OCI-LY7 (cell line): Measurements from ENCODE around the gene COL8A1. TPM values are rescaled to one million over a fixed set of nuclear protein-coding genes. Genes with fewer than 3 reads are reported as not detected.
A peak's percentile ranks its signal among the peaks of the same experiment; 100 is the strongest.

ENCODE experiments used
- BruUV-seq: library from RNA; stranded (reverse); fragments of 400-500 nt; replicated peaks from 2 replicates; lab custom pipeline; 2021; lab: Mats Ljungman, UMichigan
- CTCF ChIA-PET: fragments of 300-600 bp; sonication (Branson Sonifier 250); formaldehyde crosslinking; loops from one replicate; lab custom pipeline; 2022; ENCODE audit warnings: antibody characterized with exemption; ENCODE audit not compliant: unreplicated experiment; lab: Charles Lee
- POLR2A ChIA-PET: fragments of 300-600 bp; sonication (Branson Sonifier 250); formaldehyde crosslinking; loops from one replicate; lab custom pipeline; 2022; ENCODE audit warnings: antibody characterized with exemption; lab: Charles Lee
- DNase-seq: peaks from one replicate; pipeline ENCODE4 v3.0.0-alpha.2; 2015; ENCODE audit warnings: low spot score
- H2AFZ ChIP-seq: fragments of 200-600 bp; sonication (generic), shearing (Covaris generic); 2 replicates; pipeline ENCODE4 v1.6.1; 2014; ENCODE audit warnings: mild to moderate bottlenecking, antibody characterized with exemption, low read length, moderate library complexity
- H3K27ac ChIP-seq: fragments of 200-600 bp; sonication (generic); 2 replicates; pipeline ENCODE4 v1.5.1; 2014; ENCODE audit warnings: mixed run types, low read depth, mild to moderate bottlenecking, moderate library complexity, low read length, inconsistent platforms; ENCODE audit not compliant: poor library complexity, severe bottlenecking
- H3K36me3 ChIP-seq: fragments of 200-600 bp; sonication (generic); 2 replicates; pipeline ENCODE4 v1.6.1; 2014; ENCODE audit warnings: mild to moderate bottlenecking, antibody characterized with exemption, low read length, moderate library complexity, mixed read lengths; ENCODE audit not compliant: insufficient read depth
- H3K4me1 ChIP-seq: fragments of 200-600 bp; sonication (generic); 2 replicates; pipeline ENCODE4 v1.5.1; 2014; ENCODE audit warnings: mild to moderate bottlenecking, low read length; ENCODE audit not compliant: insufficient read depth, poor library complexity, severe bottlenecking
- H3K4me2 ChIP-seq: fragments of 200-600 bp; sonication (generic); 2 replicates; pipeline ENCODE4 v1.6.1; 2014; ENCODE audit warnings: mild to moderate bottlenecking, low read length
- H3K4me3 ChIP-seq: fragments of 200-600 bp; sonication (generic); 2 replicates; pipeline ENCODE4 v1.5.1; 2014; ENCODE audit warnings: mild to moderate bottlenecking, low read depth, low read length; ENCODE audit not compliant: poor library complexity, severe bottlenecking
- H3K79me2 ChIP-seq: fragments of 200-600 bp; sonication (generic); 2 replicates; pipeline ENCODE4 v1.6.1; 2016; ENCODE audit warnings: low read depth, mild to moderate bottlenecking, low read length, moderate library complexity, mixed read lengths; ENCODE audit not compliant: insufficient read depth
- H3K9me2 ChIP-seq: fragments of 200-600 bp; sonication (generic); 2 replicates; pipeline ENCODE4 v1.6.1; 2016; ENCODE audit warnings: mild to moderate bottlenecking, low read length, mixed read lengths; ENCODE audit not compliant: insufficient read depth
- H3K9me3 ChIP-seq: fragments of 200-600 bp; sonication (generic); 2 replicates; pipeline ENCODE4 v1.6.1; 2014; ENCODE audit warnings: mild to moderate bottlenecking, mixed run types, low read length, mixed read lengths
- H4K20me1 ChIP-seq: fragments of 200-600 bp; sonication (generic); 2 replicates; pipeline ENCODE4 v1.6.1; 2014; ENCODE audit warnings: mild to moderate bottlenecking, antibody characterized with exemption, low read length, moderate library complexity, mixed read lengths; ENCODE audit not compliant: insufficient read depth
- CTCF ChIP-seq: fragments of 200-600 bp; sonication (generic); conservative IDR thresholded peaks from 2 replicates; pipeline ENCODE4 v1.5.1; 2014; ENCODE audit warnings: mild to moderate bottlenecking, antibody characterized with exemption, low read length, moderate library complexity, mixed read lengths
- EZH2phosphoT487 ChIP-seq: fragments of 200-600 bp; sonication (generic); IDR thresholded peaks from 2 replicates; pipeline ENCODE4 v1.6.1; 2018; ENCODE audit warnings: low read depth, borderline replicate concordance, mild to moderate bottlenecking, mixed run types, antibody characterized with exemption, low read length, moderate library complexity, mixed read lengths
- intact Hi-C: fragments of 100-400 bp; cut with micrococcal nuclease; formaldehyde crosslinking; loops from one replicate; pipeline ENCODE4 v1.10.0; 2022; ENCODE audit not compliant: unreplicated experiment
- total RNA-seq, 2 experiments: library from RNA; depleted of rRNA in 1 of 2; stranded (reverse); fragments of >200 nt in 1 of 2; shearing (Covaris generic) in 1 of 2; gene quantifications; 2 replicates each; pipeline ENCODE4 v1.2.3, GENCODE V29; 2014 to 2022

The COL8A1 gene
- total RNA-seq, 2 experiments from 2014 or later: 0.10 TPM; not detected in 1

GRCh38 chr3:99783011-99783573 is 144.7 kb downstream of the COL8A1 start:
- Histone ChIP-seq H3K9me3 (no peaks in the 10 kb centered on the region), H3K79me2 (no peaks in the 10 kb centered on the region), H3K27ac (no peak overlapping the region), H3K9me2 (no peaks in the 10 kb centered on the region), H4K20me1 (no peaks in the 10 kb centered on the region), H3K4me2 (no peak overlapping the region), H3K4me1 (no peaks in the 10 kb centered on the region), H3K36me3 (no peaks in the 10 kb centered on the region), H3K4me3 (no peak overlapping the region), H2AFZ (no peak overlapping the region)
- CTCF ChIA-PET: no interaction called here
- no TSS peak for BruUV-seq
- TF ChIP-seq EZH2phosphoT487 (no peak), CTCF (no peak)
- DNase-seq: no peak
- POLR2A ChIA-PET: interaction anchor here (0.7 to 1.5 kb wide), 2 partner anchors 9 to 858 kb away, joined by 3 read pairs; no protein-coding TSS in a partner anchor
- intact Hi-C loops: no loop called here

DNA sequence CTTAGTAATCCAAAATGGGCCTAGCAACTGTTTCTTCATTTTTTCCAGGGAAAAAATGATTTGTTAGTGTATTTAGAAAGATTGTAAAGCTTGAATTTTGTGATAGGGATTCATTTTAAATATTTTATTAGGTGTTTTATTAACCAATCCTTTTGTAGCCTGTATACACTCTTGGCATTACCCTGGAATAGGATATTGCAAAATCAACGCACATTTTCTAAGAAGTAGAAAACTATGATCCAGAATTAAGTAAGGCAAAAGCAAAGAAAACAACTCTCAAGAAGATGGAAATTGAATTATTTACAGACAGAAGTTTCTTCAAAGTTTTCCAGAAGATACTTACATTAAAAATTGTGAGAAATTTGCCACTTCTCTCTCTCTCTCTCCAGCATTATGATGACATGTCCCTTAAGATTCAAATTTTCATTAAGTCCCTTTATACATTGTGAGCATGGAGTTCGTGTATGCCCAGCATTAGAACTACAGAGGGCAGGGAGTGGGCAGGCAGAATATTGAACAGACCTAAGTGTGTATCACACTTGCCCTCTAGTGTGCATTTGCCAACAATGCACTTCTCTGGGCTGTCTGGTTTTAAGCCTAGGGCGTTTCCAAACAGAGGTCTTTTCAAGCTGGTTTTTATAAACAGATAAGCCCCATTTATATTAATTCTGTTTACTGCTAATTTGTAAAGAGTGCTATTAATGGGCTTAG is 150.8 kb downstream of the COL8A1 start:
- H2AFZ ChIP-seq: no peak overlapping the region

More for the DNA sequence above, 150.8 kb downstream of the COL8A1 start:
- Histone ChIP-seq H3K79me2 (no peaks in the 10 kb centered on the region), H4K20me1 (no peaks in the 10 kb centered on the region), H3K4me2 (no peak overlapping the region), H3K9me2 (no peaks in the 10 kb centered on the region), H3K4me3 (no peak overlapping the region), H3K4me1 (no peaks in the 10 kb centered on the region), H3K27ac (no peak overlapping the region), H3K36me3 (no peaks in the 10 kb centered on the region), H3K9me3 (no peaks in the 10 kb centered on the region)
- no TSS peak for BruUV-seq
- POLR2A ChIA-PET: interaction anchor here (0.6 to 1.6 kb wide), 2 partner anchors 22 to 1517 kb away, joined by 4 to 5 read pairs; no protein-coding TSS in a partner anchor
- CTCF ChIA-PET: no interaction called here
- DNase-seq: peak; percentile 23
- intact Hi-C loops: no loop called here
- no peak for TF ChIP-seq EZH2phosphoT487
- TF ChIP-seq CTCF: peak; percentile 76
